C4-2B (cell line): Measurements from ENCODE around the gene FAM83F.

Source experiments
- ZFX ChIP-seq: fragments of 450-650 bp; IDR thresholded peaks from 2 replicates; pipeline ENCODE4 v1.6.1; 2017
- TF ChIP-seq, protein P1 (sequence below): fragments of 450-650 bp; conservative IDR thresholded peaks from 2 replicates; pipeline ENCODE4 v1.5.1; 2017; ENCODE audit warnings: mild to moderate bottlenecking

DNA sequence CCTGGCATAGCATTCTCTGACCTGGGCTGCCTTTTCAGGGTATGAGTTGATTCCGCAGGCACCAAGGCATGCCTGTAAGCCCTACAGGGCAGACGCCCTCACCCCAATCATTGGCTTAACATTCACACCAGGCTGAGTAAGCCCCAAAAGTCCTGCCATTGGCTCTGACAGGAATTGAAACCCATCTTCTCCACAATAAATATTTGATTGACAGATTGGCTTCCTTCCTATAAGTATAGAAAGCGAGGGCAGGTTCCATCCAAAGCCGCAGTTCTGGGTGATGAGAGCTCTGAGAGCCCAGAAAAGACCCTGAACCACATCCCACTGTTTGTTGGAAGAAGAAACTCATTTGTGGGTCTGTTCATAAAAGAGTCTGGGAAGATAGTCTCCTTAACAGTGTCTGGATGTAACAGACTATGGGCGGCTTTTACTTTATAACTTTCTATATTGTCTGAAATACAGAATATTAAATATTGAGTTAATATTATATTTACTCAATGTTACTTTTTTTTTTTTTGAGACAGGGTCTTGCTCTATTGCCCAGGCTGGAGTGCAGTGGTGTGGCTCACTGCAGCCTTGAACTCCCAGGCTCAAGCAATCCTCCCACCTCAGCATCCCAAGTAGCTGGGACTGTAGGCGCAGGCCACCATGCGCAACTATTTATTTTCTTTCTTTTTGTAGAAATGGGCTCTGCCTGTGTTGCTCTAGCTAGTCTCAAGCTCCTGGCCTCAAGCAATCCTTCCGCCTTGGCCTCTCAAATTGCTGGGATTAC, 46.8 kb downstream of the FAM83F start:
- TF ChIP-seq, protein P1, sequence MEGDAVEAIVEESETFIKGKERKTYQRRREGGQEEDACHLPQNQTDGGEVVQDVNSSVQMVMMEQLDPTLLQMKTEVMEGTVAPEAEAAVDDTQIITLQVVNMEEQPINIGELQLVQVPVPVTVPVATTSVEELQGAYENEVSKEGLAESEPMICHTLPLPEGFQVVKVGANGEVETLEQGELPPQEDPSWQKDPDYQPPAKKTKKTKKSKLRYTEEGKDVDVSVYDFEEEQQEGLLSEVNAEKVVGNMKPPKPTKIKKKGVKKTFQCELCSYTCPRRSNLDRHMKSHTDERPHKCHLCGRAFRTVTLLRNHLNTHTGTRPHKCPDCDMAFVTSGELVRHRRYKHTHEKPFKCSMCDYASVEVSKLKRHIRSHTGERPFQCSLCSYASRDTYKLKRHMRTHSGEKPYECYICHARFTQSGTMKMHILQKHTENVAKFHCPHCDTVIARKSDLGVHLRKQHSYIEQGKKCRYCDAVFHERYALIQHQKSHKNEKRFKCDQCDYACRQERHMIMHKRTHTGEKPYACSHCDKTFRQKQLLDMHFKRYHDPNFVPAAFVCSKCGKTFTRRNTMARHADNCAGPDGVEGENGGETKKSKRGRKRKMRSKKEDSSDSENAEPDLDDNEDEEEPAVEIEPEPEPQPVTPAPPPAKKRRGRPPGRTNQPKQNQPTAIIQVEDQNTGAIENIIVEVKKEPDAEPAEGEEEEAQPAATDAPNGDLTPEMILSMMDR = no peak
- no peak for TF ChIP-seq ZFX
